HG03469 (cell line): Measurements from ENCODE around the gene CCDC186.
A peak's percentile ranks its signal among the peaks of the same experiment; 100 is the strongest.

Source experiments
- ATAC-seq: cut with Tn5 transposase; IDR thresholded peaks from one replicate; pipeline ENCODE4 v1.9.1; 2021; ENCODE audit warnings: mild to moderate bottlenecking, moderate library complexity, moderate number of reproducible peaks; ENCODE audit not compliant: unreplicated experiment

The CCDC186 gene

GRCh38 chr10:114115661-114116445, 58.1 kb downstream of the CCDC186 start:
- ATAC-seq, result no peak

DNA sequence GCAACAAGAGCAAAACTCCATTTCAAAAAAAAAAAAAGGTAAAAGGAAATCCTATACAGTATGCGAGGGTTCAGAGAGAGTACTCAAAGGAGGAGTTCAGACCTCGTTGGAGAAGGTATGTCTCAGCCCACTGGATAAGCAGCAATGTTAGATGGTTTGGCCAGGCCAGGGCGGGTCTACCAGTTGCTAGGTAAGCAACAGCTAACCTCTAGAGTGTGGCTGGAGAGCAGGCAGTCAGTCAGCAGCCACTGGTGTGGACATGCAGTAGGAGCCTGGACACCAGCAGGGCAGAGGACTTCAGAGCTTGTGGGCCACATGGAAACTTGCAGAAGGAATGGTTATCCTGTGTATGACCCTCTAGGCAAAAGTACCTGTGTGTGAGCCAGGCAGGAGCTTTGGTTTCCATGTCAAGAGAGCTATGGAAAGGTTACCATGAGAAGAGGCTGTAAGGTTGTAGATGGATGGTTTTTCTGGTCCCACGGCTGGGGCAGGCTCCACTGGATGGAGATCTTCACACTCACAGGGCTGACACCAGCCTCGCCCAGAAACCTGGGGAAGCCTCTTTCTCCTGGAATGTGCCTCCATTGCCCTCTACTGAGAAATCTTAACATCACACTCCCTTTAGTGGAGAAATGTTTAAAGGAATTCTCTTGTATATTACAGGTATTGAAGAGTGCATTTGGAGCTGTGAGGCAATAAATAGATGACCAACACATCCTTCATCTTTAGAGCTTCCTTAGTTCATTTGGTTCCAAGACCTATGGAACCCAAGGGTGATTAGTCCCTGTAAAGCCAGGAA, 63.6 kb downstream of the CCDC186 start:
- ATAC-seq, result no peak

GRCh38 chr10:114103284-114103683, 70.7 kb downstream of the CCDC186 start:
- ATAC-seq, result no peak

DNA sequence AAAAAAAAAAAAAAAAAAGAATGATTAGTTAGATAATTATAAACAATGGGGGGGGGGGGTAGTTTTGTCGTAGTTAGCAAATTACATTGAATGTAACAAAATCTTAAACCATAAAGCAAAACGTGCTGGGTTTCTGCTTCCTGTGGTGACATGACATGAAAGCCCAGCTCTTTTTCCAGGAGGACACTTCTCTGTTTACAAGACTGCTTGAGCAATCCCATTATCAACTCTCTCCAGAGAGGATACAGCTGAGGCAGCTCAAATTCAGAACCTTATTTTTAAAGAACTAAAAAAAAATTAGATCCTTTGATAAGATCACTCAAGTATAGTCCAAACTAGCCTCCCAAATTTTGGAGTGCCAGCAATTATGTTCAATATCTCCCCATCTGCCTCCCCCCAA, 71.7 kb downstream of the CCDC186 start:
- no peak for ATAC-seq

DNA sequence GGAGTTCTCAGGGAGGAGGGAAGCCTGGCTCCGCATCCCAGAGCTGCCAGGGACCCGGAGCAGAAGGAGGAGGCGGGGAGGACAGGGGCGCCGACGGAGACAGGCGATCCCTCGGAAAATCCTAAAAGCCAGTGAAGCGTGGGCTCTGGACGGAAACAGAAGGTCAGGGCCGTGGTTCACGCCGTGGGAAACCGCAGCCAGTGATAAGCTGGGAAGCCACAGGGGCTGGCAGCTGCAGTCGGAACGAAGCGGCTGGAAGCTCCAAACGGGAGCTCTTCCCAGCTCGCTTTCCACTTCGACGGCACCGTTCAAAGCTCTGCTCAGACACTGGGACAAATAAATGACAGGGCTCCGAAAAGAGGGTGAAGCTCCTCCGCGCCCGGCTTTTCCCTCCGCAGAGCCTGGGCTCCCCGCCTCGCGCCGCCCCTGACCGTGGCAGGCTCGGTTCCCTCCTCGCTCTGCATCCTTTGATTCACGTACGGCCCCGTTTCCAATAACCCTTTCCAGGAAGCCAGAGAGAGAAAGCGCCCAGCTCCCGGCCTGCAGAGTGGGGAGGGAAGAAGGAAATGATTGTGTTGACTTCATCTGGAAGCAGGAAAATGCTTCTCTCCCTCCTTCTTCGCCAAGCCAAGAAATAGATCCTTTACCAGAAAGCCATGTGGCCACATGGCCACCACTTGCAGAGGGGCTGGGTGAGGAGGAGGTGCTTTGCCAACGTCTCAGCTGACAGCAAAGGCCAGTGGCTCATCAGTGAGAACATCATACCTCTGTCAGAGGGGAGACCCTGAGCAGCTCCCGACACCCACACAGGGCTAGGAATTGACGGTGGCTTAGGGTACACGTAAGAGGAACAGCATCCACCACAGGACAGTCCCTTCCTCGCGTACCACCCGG, 72.9 kb downstream of the CCDC186 start:
- ATAC-seq, result no peak

DNA sequence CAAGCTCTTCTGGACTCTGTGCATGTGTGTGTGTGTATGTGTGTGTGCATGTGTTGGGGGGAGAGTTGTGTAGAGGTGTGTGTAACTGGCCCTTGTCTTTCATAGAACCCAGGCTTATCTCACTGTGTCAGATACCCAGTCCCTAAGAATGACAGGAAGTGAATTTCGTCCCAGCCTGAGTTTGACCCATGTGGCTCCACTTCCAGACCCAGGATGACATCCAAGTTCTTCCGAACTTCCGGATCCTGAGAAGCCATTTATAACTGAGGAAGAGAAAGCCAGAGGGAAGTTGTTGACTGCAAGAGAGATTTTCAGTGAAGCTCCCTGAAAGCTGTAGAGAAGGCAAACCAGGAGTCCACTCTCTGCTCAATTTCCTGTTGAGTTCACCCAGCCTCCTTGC, 77.1 kb downstream of the CCDC186 start:
- ATAC-seq, result no peak

- ATAC-seq, result peak; percentile 32
Measured at GRCh38 chr10:114095559-114096337, 78.3 kb downstream of the CCDC186 start.

DNA sequence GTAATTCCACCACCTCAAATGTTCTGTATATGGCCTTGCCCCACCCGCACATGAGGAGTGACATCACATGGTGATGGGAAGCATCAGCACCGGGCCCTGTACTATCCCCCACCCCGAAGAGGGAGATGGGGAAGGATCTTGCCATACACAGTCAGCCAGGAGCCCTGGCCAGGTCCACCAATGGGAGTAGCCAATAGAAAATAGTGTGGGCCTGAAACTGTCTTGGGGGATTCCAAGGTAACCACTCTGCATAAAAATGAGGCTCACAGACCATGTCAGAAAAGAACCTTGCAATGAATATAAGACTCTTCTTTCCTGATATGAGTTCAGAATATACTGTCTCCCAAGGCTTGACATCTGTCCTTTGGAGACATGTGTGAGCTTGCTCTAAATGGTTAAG, 79.2 kb downstream of the CCDC186 start:
- no peak for ATAC-seq

- ATAC-seq, result no peak
Measured at GRCh38 chr10:114087655-114088054, 86.3 kb downstream of the CCDC186 start.

DNA sequence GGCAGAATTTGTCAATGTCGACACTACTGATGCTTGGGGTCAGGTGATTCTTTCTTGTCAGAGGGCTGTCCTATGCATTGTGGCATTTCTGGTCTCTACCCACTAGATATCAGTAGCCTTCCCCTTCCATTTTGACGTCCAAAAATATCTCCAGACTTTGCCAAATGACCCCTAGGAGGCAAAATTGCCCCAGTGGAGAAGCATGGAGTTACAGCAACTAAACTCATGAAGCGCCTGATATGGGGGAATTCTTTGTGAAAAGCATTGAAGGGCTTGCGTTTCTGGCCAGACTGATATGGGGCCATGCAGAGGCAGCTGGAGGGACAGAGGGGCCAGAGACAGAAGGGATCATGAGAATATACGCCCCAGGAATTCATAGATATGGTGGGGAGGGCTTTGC, 86.7 kb downstream of the CCDC186 start:
- ATAC-seq, result no peak

- ATAC-seq, result no peak
Measured at GRCh38 chr10:114084215-114084614, 89.8 kb downstream of the CCDC186 start.

DNA sequence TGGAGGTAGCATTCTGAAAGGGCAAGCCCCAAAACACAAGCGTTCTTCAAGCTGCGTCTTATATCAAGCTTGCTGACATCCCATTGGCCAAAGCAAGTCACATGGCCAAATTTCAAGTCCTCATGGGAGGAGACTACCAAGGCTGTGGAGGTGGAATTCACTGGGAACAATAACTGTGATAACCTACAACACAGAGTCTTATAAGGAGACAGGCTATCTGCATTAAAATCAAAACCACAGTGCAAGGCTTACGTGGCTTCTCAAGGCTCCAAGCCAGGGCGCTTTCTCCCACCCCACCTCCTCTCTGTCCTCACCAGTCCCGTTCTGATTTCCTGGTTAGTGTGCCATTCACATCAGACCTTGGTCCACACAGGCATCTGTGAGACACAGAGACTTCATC, 91.0 kb downstream of the CCDC186 start:
- no peak for ATAC-seq

- ATAC-seq, result no peak
Measured at GRCh38 chr10:114081911-114082583, 92.0 kb downstream of the CCDC186 start.

GRCh38 chr10:114079421-114079820, 94.6 kb downstream of the CCDC186 start:
- no peak for ATAC-seq

DNA sequence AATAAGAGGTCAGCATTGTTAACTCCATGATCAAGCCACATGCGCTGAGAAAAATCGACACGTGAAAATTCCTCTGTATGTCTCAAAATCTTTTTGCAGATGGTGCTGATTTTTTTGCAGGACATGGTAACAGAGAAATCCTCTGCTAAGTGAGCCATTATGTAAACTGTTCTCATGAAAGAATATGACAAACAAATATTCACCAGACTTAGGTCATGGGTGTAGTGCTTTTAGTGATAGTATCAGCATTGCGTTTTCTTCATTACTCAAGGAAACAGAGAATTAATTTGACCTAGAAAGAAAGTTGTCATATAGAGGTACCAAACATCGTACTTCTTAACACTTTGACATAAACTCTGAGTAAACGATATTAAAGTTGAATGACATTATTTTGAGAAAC, 95.7 kb downstream of the CCDC186 start:
- ATAC-seq, result no peak

DNA sequence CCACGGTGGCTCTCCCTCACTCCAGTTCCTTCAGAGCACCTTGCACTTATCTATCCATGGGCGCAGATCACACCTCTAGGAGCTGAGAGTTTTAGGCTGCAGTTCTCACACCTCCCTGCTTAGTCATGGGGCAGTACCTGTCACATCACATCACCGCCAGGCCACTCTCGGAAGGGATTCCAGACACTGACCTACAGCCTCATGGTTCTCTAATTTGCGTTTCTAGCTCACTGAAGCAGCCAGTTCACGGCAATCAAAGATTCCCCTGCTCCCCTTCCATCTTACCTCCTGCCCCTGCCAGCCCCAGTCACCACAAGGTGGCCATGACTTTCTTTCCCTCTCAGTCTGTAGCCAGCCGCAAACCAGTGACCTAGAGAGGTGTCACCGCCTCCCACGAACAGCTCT, 96.2 kb downstream of the CCDC186 start:
- no peak for ATAC-seq

GRCh38 chr10:114077347-114077746, 96.7 kb downstream of the CCDC186 start:
- no peak for ATAC-seq

- ATAC-seq, result no peak
Measured at GRCh38 chr10:114075093-114075492, 98.9 kb downstream of the CCDC186 start.

- ATAC-seq, result no peak
Measured at GRCh38 chr10:114073395-114074186, 100.4 kb downstream of the CCDC186 start.
